Neural cell (in vitro differentiated cells): Measurements from ENCODE around the gene ZYG11A. TPM values are rescaled to one million over a fixed set of nuclear protein-coding genes. Genes with fewer than 3 reads are reported as not detected.
A peak's percentile ranks its signal among the peaks of the same experiment; 100 is the strongest.
"Not testable (repeated sequence)": the region's sequence is repeated elsewhere in the genome, so short reads cannot be mapped to it uniquely, and the experiment has no call there.

Experiments
- H2AFZ ChIP-seq: fragments of 200-600, 300-800 bp; sonication (generic), shearing (Covaris generic); 2 replicates; pipeline ENCODE4 v1.6.0; 2014; ENCODE audit warnings: low read depth, mild to moderate bottlenecking, antibody characterized with exemption, low read length, moderate library complexity
- H3F3A ChIP-seq: fragments of 200-600 bp; shearing (Covaris generic); 2 replicates; pipeline ENCODE4 v1.6.1; 2016; ENCODE audit warnings: mild to moderate bottlenecking, moderate library complexity, mixed read lengths, antibody characterized with exemption, low read length; ENCODE audit not compliant: insufficient read depth, poor library complexity, severe bottlenecking
- H3K27ac ChIP-seq: fragments of 200-600, 300-800 bp; sonication (generic), shearing (Covaris generic); 2 replicates; pipeline ENCODE4 v1.5.1; 2014; ENCODE audit warnings: mild to moderate bottlenecking, low read length, moderate library complexity
- H3K27me3 ChIP-seq: fragments of 300-800, 200-600 bp; sonication (generic), shearing (Covaris generic); 2 replicates; pipeline ENCODE4 v1.6.0; 2014; ENCODE audit warnings: mild to moderate bottlenecking, low read depth, low read length, moderate library complexity; ENCODE audit not compliant: insufficient read depth
- H3K36me3 ChIP-seq: fragments of 300-800, 200-600 bp; sonication (generic), shearing (Covaris generic); 2 replicates; pipeline ENCODE4 v1.5.1; 2014; ENCODE audit warnings: mild to moderate bottlenecking, antibody characterized with exemption, low read length, moderate library complexity; ENCODE audit not compliant: insufficient read depth
- H3K4me2 ChIP-seq: fragments of 300-800, 200-600 bp; sonication (generic), shearing (Covaris generic); 2 replicates; pipeline ENCODE4 v1.6.0; 2014; ENCODE audit warnings: mild to moderate bottlenecking, low read length
- H3K4me3 ChIP-seq: fragments of 300-800, 200-600 bp; sonication (generic), shearing (Covaris generic); 2 replicates; pipeline ENCODE4 v1.5.1; 2014; ENCODE audit warnings: mild to moderate bottlenecking, low read length, moderate library complexity
- H3K79me2 ChIP-seq: fragments of 200-600 bp; shearing (Covaris generic); replicated peaks from 2 replicates; pipeline ENCODE4 v1.6.0; 2014; ENCODE audit warnings: mild to moderate bottlenecking, low read length, moderate library complexity; ENCODE audit not compliant: insufficient read depth
- H3K9ac ChIP-seq: fragments of 300-800, 200-600 bp; sonication (generic), shearing (Covaris generic); 2 replicates; pipeline ENCODE4 v1.6.1; 2016; ENCODE audit warnings: mild to moderate bottlenecking, low read length, mixed read lengths
- H3K9me2 ChIP-seq: fragments of 200-600 bp; shearing (Covaris generic); 2 replicates; pipeline ENCODE4 v1.6.1; 2016; ENCODE audit warnings: mild to moderate bottlenecking, low read length, mixed read lengths; ENCODE audit not compliant: insufficient read depth
- H3K9me3 ChIP-seq: fragments of 200-600, 300-800 bp; sonication (generic), shearing (Covaris generic); 2 replicates; pipeline ENCODE4 v1.6.1; 2016; ENCODE audit warnings: mild to moderate bottlenecking, mixed run types, low read length, moderate library complexity, mixed read lengths
- H4K20me1 ChIP-seq: fragments of 200-600 bp; shearing (Covaris generic); 2 replicates; pipeline ENCODE4 v1.6.1; 2016; ENCODE audit warnings: mild to moderate bottlenecking, mixed run types; ENCODE audit not compliant: insufficient read depth
- EP300 ChIP-seq: fragments of 450-650 bp; conservative IDR thresholded peaks from 2 replicates; pipeline ENCODE4 v1.6.1; 2014; ENCODE audit warnings: antibody characterized with exemption, mild to moderate bottlenecking, moderate library complexity; ENCODE audit not compliant: poor library complexity, severe bottlenecking
- EZH2 ChIP-seq: fragments of 200-600, 300-800 bp; shearing (Covaris generic), sonication (generic); IDR thresholded peaks from 2 replicates; pipeline ENCODE4 v1.6.1; 2014; ENCODE audit warnings: antibody characterized with exemption, low read length, borderline replicate concordance, mild to moderate bottlenecking; ENCODE audit not compliant: insufficient read depth, poor library complexity, severe bottlenecking
- MXI1 ChIP-seq: fragments of 450-650 bp; conservative IDR thresholded peaks from 2 replicates; pipeline ENCODE4 v1.6.1; 2014; ENCODE audit warnings: antibody characterized with exemption, mild to moderate bottlenecking; ENCODE audit not compliant: poor library complexity, severe bottlenecking
- POLR2AphosphoS5 ChIP-seq: IDR thresholded peaks from 2 replicates; pipeline ENCODE4 v1.6.1; 2012
- RAD21 ChIP-seq: fragments of 450-650 bp; conservative IDR thresholded peaks from 2 replicates; pipeline ENCODE4 v1.6.1; 2014; ENCODE audit warnings: antibody characterized with exemption, mild to moderate bottlenecking, moderate library complexity
- SMC3 ChIP-seq: fragments of 450-650 bp; conservative IDR thresholded peaks from 2 replicates; pipeline ENCODE4 v1.6.1; 2014; ENCODE audit warnings: antibody characterized with exemption, mild to moderate bottlenecking, moderate library complexity; ENCODE audit not compliant: poor library complexity
- TAF1 ChIP-seq: IDR thresholded peaks from 2 replicates; pipeline ENCODE4 v1.6.1; 2012; ENCODE audit warnings: low read depth
- polyA minus RNA-seq: library from RNA; depleted of rRNA, polyadenylated mRNA; stranded (reverse); fragments of >200 nt; gene quantifications from 2 replicates; pipeline ENCODE4 v1.2.3, GENCODE V29; 2014
- polyA plus RNA-seq: library from polyadenylated mRNA; depleted of rRNA; stranded (reverse); fragments of >200 nt; gene quantifications from 2 replicates; pipeline ENCODE4 v1.2.3, GENCODE V29; 2014
- TF ChIP-seq, protein P1 (sequence below): IDR thresholded peaks from 2 replicates; pipeline ENCODE4 v1.6.1; 2012; ENCODE audit warnings: borderline replicate concordance
- TF ChIP-seq, protein P2 (sequence below): fragments of 450-650 bp; IDR thresholded peaks from 2 replicates; pipeline ENCODE4 v1.5.1; 2014; ENCODE audit warnings: antibody characterized with exemption, mild to moderate bottlenecking, moderate library complexity; ENCODE audit not compliant: poor library complexity, severe bottlenecking

ZYG11A gene
- polyA plus RNA-seq, result 0.40 and 0.66 TPM in 2 replicates
- polyA minus RNA-seq, result 1.2 and 1.4 TPM in 2 replicates

DNA sequence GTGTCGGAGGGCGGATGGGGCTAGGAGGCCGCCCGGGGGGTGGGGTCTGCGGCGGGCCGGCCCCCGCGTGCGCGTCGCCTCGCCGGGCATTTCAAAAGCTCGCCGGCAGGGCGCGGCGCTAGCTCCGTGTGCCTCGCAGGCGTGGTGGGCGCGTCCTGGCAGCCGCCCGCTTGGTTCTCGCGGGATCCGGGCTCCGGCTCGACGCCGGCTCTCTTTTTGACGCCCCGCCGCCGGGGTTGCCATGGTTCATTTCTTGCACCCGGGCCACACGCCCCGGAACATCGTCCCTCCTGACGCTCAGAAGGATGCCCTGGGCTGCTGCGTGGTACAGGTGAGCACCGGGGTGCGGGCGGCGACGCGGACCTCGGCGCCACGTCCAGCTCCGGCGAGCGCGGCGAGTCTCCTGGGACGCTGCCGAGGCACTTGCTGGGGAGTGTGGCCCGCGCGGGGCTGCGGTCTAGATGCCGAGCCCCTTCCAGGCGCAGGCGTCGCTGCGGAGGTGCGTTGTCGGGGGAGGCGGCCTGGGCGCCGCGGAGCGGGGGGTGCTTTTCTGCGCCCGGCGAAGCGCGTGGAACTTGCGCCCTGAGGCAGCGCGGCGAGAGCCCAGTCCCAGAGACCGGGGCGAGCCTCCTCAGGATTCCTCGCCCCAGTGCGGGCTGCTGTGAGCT, at the start of gene ZYG11A:
ZYG11A (plus strand) TSS at position 118 of the 668 bp plus-strand sequence; CDS start at position 242, 124 bp downstream.
- no peaks in the 10 kb centered on the region for H3K9me3 ChIP-seq
- no peaks in the 10 kb centered on the region for H3K36me3 ChIP-seq
- H3K27me3 ChIP-seq, result peaks cover 31% of the 10 kb centered on the region
- no peak within 1 kb of the TSS for H3K27ac ChIP-seq
- H3K4me3 ChIP-seq, result peak within 1 kb of the TSS; percentile 76
- peak within 1 kb of the TSS; percentile 38 for H3K9ac ChIP-seq
- H3K9me2 ChIP-seq, result no peaks in the 10 kb centered on the region
- no peaks in the 10 kb centered on the region for H4K20me1 ChIP-seq
- no peaks in the 10 kb centered on the region for H3F3A ChIP-seq
- H3K79me2 ChIP-seq, result no peaks in the 10 kb centered on the region
- TF ChIP-seq RAD21, result peak; percentile 48
- no peak for TF ChIP-seq EZH2
- TF ChIP-seq SMC3, result peak; percentile 27
- TF ChIP-seq, protein P1, sequence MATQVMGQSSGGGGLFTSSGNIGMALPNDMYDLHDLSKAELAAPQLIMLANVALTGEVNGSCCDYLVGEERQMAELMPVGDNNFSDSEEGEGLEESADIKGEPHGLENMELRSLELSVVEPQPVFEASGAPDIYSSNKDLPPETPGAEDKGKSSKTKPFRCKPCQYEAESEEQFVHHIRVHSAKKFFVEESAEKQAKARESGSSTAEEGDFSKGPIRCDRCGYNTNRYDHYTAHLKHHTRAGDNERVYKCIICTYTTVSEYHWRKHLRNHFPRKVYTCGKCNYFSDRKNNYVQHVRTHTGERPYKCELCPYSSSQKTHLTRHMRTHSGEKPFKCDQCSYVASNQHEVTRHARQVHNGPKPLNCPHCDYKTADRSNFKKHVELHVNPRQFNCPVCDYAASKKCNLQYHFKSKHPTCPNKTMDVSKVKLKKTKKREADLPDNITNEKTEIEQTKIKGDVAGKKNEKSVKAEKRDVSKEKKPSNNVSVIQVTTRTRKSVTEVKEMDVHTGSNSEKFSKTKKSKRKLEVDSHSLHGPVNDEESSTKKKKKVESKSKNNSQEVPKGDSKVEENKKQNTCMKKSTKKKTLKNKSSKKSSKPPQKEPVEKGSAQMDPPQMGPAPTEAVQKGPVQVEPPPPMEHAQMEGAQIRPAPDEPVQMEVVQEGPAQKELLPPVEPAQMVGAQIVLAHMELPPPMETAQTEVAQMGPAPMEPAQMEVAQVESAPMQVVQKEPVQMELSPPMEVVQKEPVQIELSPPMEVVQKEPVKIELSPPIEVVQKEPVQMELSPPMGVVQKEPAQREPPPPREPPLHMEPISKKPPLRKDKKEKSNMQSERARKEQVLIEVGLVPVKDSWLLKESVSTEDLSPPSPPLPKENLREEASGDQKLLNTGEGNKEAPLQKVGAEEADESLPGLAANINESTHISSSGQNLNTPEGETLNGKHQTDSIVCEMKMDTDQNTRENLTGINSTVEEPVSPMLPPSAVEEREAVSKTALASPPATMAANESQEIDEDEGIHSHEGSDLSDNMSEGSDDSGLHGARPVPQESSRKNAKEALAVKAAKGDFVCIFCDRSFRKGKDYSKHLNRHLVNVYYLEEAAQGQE, result no peak
- TF ChIP-seq EP300, result no peak
- TF ChIP-seq MXI1, result peak; percentile 77
- TF ChIP-seq, protein P2, sequence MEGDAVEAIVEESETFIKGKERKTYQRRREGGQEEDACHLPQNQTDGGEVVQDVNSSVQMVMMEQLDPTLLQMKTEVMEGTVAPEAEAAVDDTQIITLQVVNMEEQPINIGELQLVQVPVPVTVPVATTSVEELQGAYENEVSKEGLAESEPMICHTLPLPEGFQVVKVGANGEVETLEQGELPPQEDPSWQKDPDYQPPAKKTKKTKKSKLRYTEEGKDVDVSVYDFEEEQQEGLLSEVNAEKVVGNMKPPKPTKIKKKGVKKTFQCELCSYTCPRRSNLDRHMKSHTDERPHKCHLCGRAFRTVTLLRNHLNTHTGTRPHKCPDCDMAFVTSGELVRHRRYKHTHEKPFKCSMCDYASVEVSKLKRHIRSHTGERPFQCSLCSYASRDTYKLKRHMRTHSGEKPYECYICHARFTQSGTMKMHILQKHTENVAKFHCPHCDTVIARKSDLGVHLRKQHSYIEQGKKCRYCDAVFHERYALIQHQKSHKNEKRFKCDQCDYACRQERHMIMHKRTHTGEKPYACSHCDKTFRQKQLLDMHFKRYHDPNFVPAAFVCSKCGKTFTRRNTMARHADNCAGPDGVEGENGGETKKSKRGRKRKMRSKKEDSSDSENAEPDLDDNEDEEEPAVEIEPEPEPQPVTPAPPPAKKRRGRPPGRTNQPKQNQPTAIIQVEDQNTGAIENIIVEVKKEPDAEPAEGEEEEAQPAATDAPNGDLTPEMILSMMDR, result peak; percentile 57
- H3K4me2 ChIP-seq, result no peak within 1 kb of the TSS
- peak within 1 kb of the TSS; percentile 33 for H2AFZ ChIP-seq

DNA sequence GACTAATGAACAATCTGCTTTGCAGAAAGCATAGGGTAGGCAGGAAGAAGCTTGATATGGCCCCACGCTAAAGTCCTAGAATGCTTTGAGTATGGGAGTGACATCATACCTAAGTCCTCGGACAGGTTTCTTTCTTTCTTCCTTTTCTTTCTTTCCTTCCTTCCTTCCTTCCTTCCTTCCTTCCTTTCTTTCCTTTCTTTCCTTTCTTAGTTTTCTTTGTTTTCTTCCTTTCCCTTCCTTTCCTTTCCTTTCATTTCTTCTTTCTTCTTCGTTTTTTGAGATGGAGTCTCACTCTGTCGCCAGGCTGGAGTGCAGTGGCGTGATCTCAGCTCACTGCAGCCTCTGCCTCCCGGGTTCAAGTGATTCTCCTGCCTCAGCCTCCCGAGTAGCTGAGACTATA, 48.8 kb upstream of the ZYG11A start:
- H2AFZ ChIP-seq, result not testable (repeated sequence)

DNA sequence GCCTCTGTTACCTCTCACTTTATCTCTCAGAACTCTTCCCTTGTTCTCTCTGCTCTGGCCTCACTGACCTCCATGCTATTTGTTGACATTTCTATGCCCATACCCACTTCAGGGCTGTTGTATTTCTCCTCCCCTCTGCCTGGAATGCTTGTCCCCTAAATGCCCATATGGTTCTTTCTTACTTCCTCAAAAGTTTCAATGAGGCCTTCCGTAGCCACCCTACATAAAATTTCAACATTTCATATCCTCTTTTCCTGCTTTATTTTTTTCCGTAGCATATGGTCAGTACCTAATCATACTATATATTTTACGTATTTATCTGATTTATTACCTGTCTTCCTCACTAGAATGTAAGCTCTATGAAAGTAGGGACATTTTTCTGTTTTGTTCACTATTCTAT, 47.1 kb upstream of the ZYG11A start:
- H2AFZ ChIP-seq, result no peak overlapping the region
- no peaks in the 10 kb centered on the region for H3F3A ChIP-seq
- no peaks in the 10 kb centered on the region for H3K9me2 ChIP-seq
- H3K9ac ChIP-seq, result no peak overlapping the region
- no peaks in the 10 kb centered on the region for H3K79me2 ChIP-seq
- H3K4me3 ChIP-seq, result no peak overlapping the region
- no peak overlapping the region for H3K4me2 ChIP-seq
- H3K27ac ChIP-seq, result no peak overlapping the region
- H3K9me3 ChIP-seq, result no peaks in the 10 kb centered on the region
- TF ChIP-seq, protein P2, result no peak
- no peak for TF ChIP-seq POLR2AphosphoS5
- no peak for TF ChIP-seq SMC3
- no peak for TF ChIP-seq EP300
- no peak for TF ChIP-seq EZH2
- no peak for TF ChIP-seq MXI1
- TF ChIP-seq TAF1, result no peak
- TF ChIP-seq, protein P1, result no peak
- no peak for TF ChIP-seq RAD21
- H3K36me3 ChIP-seq, result no peaks in the 10 kb centered on the region
- H4K20me1 ChIP-seq, result no peaks in the 10 kb centered on the region
- H3K27me3 ChIP-seq, result no peaks in the 10 kb centered on the region

More for the DNA sequence above, 48.8 kb upstream of the ZYG11A start:
- not testable (repeated sequence) for H3K4me2 ChIP-seq, H3K27ac ChIP-seq, H3K9me3 ChIP-seq, H3K36me3 ChIP-seq, H3K9ac ChIP-seq, H4K20me1 ChIP-seq, H3K4me3 ChIP-seq, H3F3A ChIP-seq, H3K9me2 ChIP-seq, H3K79me2 ChIP-seq, H3K27me3 ChIP-seq
